ENCODE data around the gene FBXO42.
A peak's percentile ranks its signal among the peaks of the same experiment; 100 is the strongest.

Gene FBXO42

GRCh38 chr1:16244650-16245285 is 107.5 kb downstream of the FBXO42 start:
- no peak for DNase-seq (ENCODE audit: low read depth in 2 of 2)

- peak; percentile 42 to 43 for DNase-seq (ENCODE audit: low read depth in 2 of 2)
Measured at GRCh38 chr1:16243936-16244649, 108.2 kb downstream of the FBXO42 start.

GRCh38 chr1:16243215-16243610 is 109.1 kb downstream of the FBXO42 start:
- DNase-seq (ENCODE audit: low read depth in 2 of 2), result no peak

- no peak for DNase-seq (ENCODE audit: low read depth in 2 of 2)
Measured at GRCh38 chr1:16242556-16243214, 109.6 kb downstream of the FBXO42 start.

- DNase-seq (ENCODE audit: low read depth in 2 of 2), result no peak
Measured at GRCh38 chr1:16241221-16241708, 111.0 kb downstream of the FBXO42 start.

GRCh38 chr1:16239972-16240491 is 112.2 kb downstream of the FBXO42 start:
- DNase-seq (ENCODE audit: low read depth in 2 of 2), result no peak

GRCh38 chr1:16237343-16237830 is 114.9 kb downstream of the FBXO42 start:
- no peak for DNase-seq (ENCODE audit: low read depth in 2 of 2)

GRCh38 chr1:16236511-16237342 is 115.6 kb downstream of the FBXO42 start, which contains the start of gene CPLANE2:
CPLANE2 (minus strand) TSS chr1:16237183; CDS start chr1:16236742, 441 bp downstream.
- peak; percentile 70 for DNase-seq (ENCODE audit: low read depth in 2 of 2)

- DNase-seq (ENCODE audit: low read depth in 2 of 2), result no peak
Measured at GRCh38 chr1:16235944-16236510, 116.3 kb downstream of the FBXO42 start.

- no peak for DNase-seq (ENCODE audit: low read depth in 2 of 2)
Measured at GRCh38 chr1:16235347-16235746, 116.9 kb downstream of the FBXO42 start.

- DNase-seq (ENCODE audit: low read depth in 2 of 2), result no peak
Measured at GRCh38 chr1:16233431-16233830, 118.8 kb downstream of the FBXO42 start.

GRCh38 chr1:16232316-16232710 is 120.0 kb downstream of the FBXO42 start:
- DNase-seq (ENCODE audit: low read depth in 2 of 2), result no peak

- DNase-seq (ENCODE audit: low read depth in 2 of 2), result no peak
Measured at GRCh38 chr1:16231331-16232315, 120.7 kb downstream of the FBXO42 start.

GRCh38 chr1:16230744-16231143 is 121.5 kb downstream of the FBXO42 start:
- DNase-seq (ENCODE audit: low read depth in 2 of 2), result no peak

- no peak for DNase-seq (ENCODE audit: low read depth in 2 of 2)
Measured at GRCh38 chr1:16229976-16230740, 122.1 kb downstream of the FBXO42 start.

- DNase-seq (ENCODE audit: low read depth in 2 of 2), result no peak
Measured at GRCh38 chr1:16226490-16227179, 125.6 kb downstream of the FBXO42 start.

- no peak for DNase-seq (ENCODE audit: low read depth in 2 of 2)
Measured at GRCh38 chr1:16226129-16226489, 126.2 kb downstream of the FBXO42 start.

GRCh38 chr1:16224472-16224871 is 127.8 kb downstream of the FBXO42 start:
- DNase-seq (ENCODE audit: low read depth in 2 of 2), result no peak

Measured in fibroblast of skin of left biceps (primary cell).